Neural cell (in vitro differentiated cells): ENCODE results near the gene DRAM1. TPM values are rescaled to one million over a fixed set of nuclear protein-coding genes. Genes with fewer than 3 reads are reported as not detected.

Experiments
- H2AFZ ChIP-seq: fragments of 200-600, 300-800 bp; sonication (generic), shearing (Covaris generic); 2 replicates; pipeline ENCODE4 v1.6.0; 2014; ENCODE audit warnings: low read depth, mild to moderate bottlenecking, antibody characterized with exemption, low read length, moderate library complexity
- H3F3A ChIP-seq: fragments of 200-600 bp; shearing (Covaris generic); 2 replicates; pipeline ENCODE4 v1.6.1; 2016; ENCODE audit warnings: mild to moderate bottlenecking, moderate library complexity, mixed read lengths, antibody characterized with exemption, low read length; ENCODE audit not compliant: insufficient read depth, poor library complexity, severe bottlenecking
- H3K27ac ChIP-seq: fragments of 200-600, 300-800 bp; sonication (generic), shearing (Covaris generic); 2 replicates; pipeline ENCODE4 v1.5.1; 2014; ENCODE audit warnings: mild to moderate bottlenecking, low read length, moderate library complexity
- H3K27me3 ChIP-seq: fragments of 300-800, 200-600 bp; sonication (generic), shearing (Covaris generic); 2 replicates; pipeline ENCODE4 v1.6.0; 2014; ENCODE audit warnings: mild to moderate bottlenecking, low read depth, low read length, moderate library complexity; ENCODE audit not compliant: insufficient read depth
- H3K36me3 ChIP-seq: fragments of 300-800, 200-600 bp; sonication (generic), shearing (Covaris generic); 2 replicates; pipeline ENCODE4 v1.5.1; 2014; ENCODE audit warnings: mild to moderate bottlenecking, antibody characterized with exemption, low read length, moderate library complexity; ENCODE audit not compliant: insufficient read depth
- H3K4me2 ChIP-seq: fragments of 300-800, 200-600 bp; sonication (generic), shearing (Covaris generic); 2 replicates; pipeline ENCODE4 v1.6.0; 2014; ENCODE audit warnings: mild to moderate bottlenecking, low read length
- H3K4me3 ChIP-seq: fragments of 300-800, 200-600 bp; sonication (generic), shearing (Covaris generic); 2 replicates; pipeline ENCODE4 v1.5.1; 2014; ENCODE audit warnings: mild to moderate bottlenecking, low read length, moderate library complexity
- H3K79me2 ChIP-seq: fragments of 200-600 bp; shearing (Covaris generic); replicated peaks from 2 replicates; pipeline ENCODE4 v1.6.0; 2014; ENCODE audit warnings: mild to moderate bottlenecking, low read length, moderate library complexity; ENCODE audit not compliant: insufficient read depth
- H3K9ac ChIP-seq: fragments of 300-800, 200-600 bp; sonication (generic), shearing (Covaris generic); 2 replicates; pipeline ENCODE4 v1.6.1; 2016; ENCODE audit warnings: mild to moderate bottlenecking, low read length, mixed read lengths
- H3K9me2 ChIP-seq: fragments of 200-600 bp; shearing (Covaris generic); 2 replicates; pipeline ENCODE4 v1.6.1; 2016; ENCODE audit warnings: mild to moderate bottlenecking, low read length, mixed read lengths; ENCODE audit not compliant: insufficient read depth
- H3K9me3 ChIP-seq: fragments of 200-600, 300-800 bp; sonication (generic), shearing (Covaris generic); 2 replicates; pipeline ENCODE4 v1.6.1; 2016; ENCODE audit warnings: mild to moderate bottlenecking, mixed run types, low read length, moderate library complexity, mixed read lengths
- H4K20me1 ChIP-seq: fragments of 200-600 bp; shearing (Covaris generic); 2 replicates; pipeline ENCODE4 v1.6.1; 2016; ENCODE audit warnings: mild to moderate bottlenecking, mixed run types; ENCODE audit not compliant: insufficient read depth
- EP300 ChIP-seq: fragments of 450-650 bp; conservative IDR thresholded peaks from 2 replicates; pipeline ENCODE4 v1.6.1; 2014; ENCODE audit warnings: antibody characterized with exemption, mild to moderate bottlenecking, moderate library complexity; ENCODE audit not compliant: poor library complexity, severe bottlenecking
- EZH2 ChIP-seq: fragments of 200-600, 300-800 bp; shearing (Covaris generic), sonication (generic); IDR thresholded peaks from 2 replicates; pipeline ENCODE4 v1.6.1; 2014; ENCODE audit warnings: antibody characterized with exemption, low read length, borderline replicate concordance, mild to moderate bottlenecking; ENCODE audit not compliant: insufficient read depth, poor library complexity, severe bottlenecking
- MXI1 ChIP-seq: fragments of 450-650 bp; conservative IDR thresholded peaks from 2 replicates; pipeline ENCODE4 v1.6.1; 2014; ENCODE audit warnings: antibody characterized with exemption, mild to moderate bottlenecking; ENCODE audit not compliant: poor library complexity, severe bottlenecking
- POLR2AphosphoS5 ChIP-seq: IDR thresholded peaks from 2 replicates; pipeline ENCODE4 v1.6.1; 2012
- RAD21 ChIP-seq: fragments of 450-650 bp; conservative IDR thresholded peaks from 2 replicates; pipeline ENCODE4 v1.6.1; 2014; ENCODE audit warnings: antibody characterized with exemption, mild to moderate bottlenecking, moderate library complexity
- REST ChIP-seq: IDR thresholded peaks from 2 replicates; pipeline ENCODE4 v1.6.1; 2012; ENCODE audit warnings: borderline replicate concordance
- SMC3 ChIP-seq: fragments of 450-650 bp; conservative IDR thresholded peaks from 2 replicates; pipeline ENCODE4 v1.6.1; 2014; ENCODE audit warnings: antibody characterized with exemption, mild to moderate bottlenecking, moderate library complexity; ENCODE audit not compliant: poor library complexity
- TAF1 ChIP-seq: IDR thresholded peaks from 2 replicates; pipeline ENCODE4 v1.6.1; 2012; ENCODE audit warnings: low read depth
- polyA plus RNA-seq: library from polyadenylated mRNA; depleted of rRNA; stranded (reverse); fragments of >200 nt; gene quantifications from 2 replicates; pipeline ENCODE4 v1.2.3, GENCODE V29; 2014
- TF ChIP-seq, protein P1 (sequence below): fragments of 450-650 bp; IDR thresholded peaks from 2 replicates; pipeline ENCODE4 v1.5.1; 2014; ENCODE audit warnings: antibody characterized with exemption, mild to moderate bottlenecking, moderate library complexity; ENCODE audit not compliant: poor library complexity, severe bottlenecking

DRAM1 gene
- polyA plus RNA-seq, 1 donor from 2014 or later: 0.17 TPM

DNA sequence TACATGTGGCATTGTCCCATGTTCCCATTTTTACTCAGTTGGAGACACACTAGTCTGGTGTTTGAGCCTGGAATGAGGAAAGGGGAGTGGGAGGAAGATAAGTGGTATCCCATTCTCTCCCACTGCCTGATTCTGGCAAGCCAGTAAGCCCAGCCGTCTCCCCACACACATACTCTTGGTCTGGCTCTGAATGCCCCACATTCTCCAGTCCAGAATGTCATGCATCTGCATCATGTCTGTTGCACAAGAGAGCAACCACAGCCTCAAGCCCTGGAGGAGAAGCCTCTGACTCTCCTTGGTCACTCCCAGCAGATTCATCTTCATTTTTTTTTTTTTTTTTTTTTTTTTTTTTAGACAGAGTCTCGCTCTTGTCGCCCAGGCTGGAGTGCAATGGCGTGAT is 48.0 kb downstream of the DRAM1 start:
- Histone ChIP-seq H3K4me2 (no peak overlapping the region), H3K9me2 (no peaks in the 10 kb centered on the region), H3K79me2 (no peaks in the 10 kb centered on the region), H3K27me3 (no peaks in the 10 kb centered on the region), H3K36me3 (no peaks in the 10 kb centered on the region), H3K27ac (no peak overlapping the region), H2AFZ (no peak overlapping the region), H3K4me3 (no peak overlapping the region), H4K20me1 (no peaks in the 10 kb centered on the region), H3K9me3 (no peaks in the 10 kb centered on the region), H3K9ac (no peak overlapping the region), H3F3A (no peaks in the 10 kb centered on the region)
- no peak for TF ChIP-seq MXI1
- no peak for TF ChIP-seq SMC3
- no peak for TF ChIP-seq POLR2AphosphoS5
- no peak for TF ChIP-seq EZH2
- TF ChIP-seq TAF1: no peak

- no peaks in the 10 kb centered on the region for H3K9me2 ChIP-seq
- H3K79me2 ChIP-seq: no peaks in the 10 kb centered on the region
- H3K27ac ChIP-seq: no peak overlapping the region
- H2AFZ ChIP-seq: no peak overlapping the region
- H4K20me1 ChIP-seq: no peaks in the 10 kb centered on the region
- H3K27me3 ChIP-seq: no peaks in the 10 kb centered on the region
- H3K4me2 ChIP-seq: no peak overlapping the region
- no peaks in the 10 kb centered on the region for H3F3A ChIP-seq
- H3K36me3 ChIP-seq: no peaks in the 10 kb centered on the region
- TF ChIP-seq, protein P1, sequence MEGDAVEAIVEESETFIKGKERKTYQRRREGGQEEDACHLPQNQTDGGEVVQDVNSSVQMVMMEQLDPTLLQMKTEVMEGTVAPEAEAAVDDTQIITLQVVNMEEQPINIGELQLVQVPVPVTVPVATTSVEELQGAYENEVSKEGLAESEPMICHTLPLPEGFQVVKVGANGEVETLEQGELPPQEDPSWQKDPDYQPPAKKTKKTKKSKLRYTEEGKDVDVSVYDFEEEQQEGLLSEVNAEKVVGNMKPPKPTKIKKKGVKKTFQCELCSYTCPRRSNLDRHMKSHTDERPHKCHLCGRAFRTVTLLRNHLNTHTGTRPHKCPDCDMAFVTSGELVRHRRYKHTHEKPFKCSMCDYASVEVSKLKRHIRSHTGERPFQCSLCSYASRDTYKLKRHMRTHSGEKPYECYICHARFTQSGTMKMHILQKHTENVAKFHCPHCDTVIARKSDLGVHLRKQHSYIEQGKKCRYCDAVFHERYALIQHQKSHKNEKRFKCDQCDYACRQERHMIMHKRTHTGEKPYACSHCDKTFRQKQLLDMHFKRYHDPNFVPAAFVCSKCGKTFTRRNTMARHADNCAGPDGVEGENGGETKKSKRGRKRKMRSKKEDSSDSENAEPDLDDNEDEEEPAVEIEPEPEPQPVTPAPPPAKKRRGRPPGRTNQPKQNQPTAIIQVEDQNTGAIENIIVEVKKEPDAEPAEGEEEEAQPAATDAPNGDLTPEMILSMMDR: no peak
- no peak for TF ChIP-seq EP300
- no peak for TF ChIP-seq REST
- no peak for TF ChIP-seq EZH2
- no peak for TF ChIP-seq MXI1
- TF ChIP-seq SMC3: no peak
- no peak for TF ChIP-seq POLR2AphosphoS5
- no peak for TF ChIP-seq TAF1
- TF ChIP-seq RAD21: no peak
- no peak overlapping the region for H3K4me3 ChIP-seq
- H3K9me3 ChIP-seq: no peaks in the 10 kb centered on the region
- H3K9ac ChIP-seq: no peak overlapping the region
Observed at GRCh38 chr12:101925935-101926334, 48.6 kb downstream of the DRAM1 start.

- Histone ChIP-seq H3K4me2 (no peak overlapping the region), H3K36me3 (no peaks in the 10 kb centered on the region), H3K9ac (no peak overlapping the region), H3K9me3 (no peaks in the 10 kb centered on the region), H3K27ac (no peak overlapping the region), H3K27me3 (no peaks in the 10 kb centered on the region), H2AFZ (no peak overlapping the region), H4K20me1 (no peaks in the 10 kb centered on the region), H3K4me3 (no peak overlapping the region), H3K79me2 (no peaks in the 10 kb centered on the region), H3K9me2 (no peaks in the 10 kb centered on the region), H3F3A (no peaks in the 10 kb centered on the region)
- TF ChIP-seq TAF1 (no peak), SMC3 (no peak), EP300 (no peak), POLR2AphosphoS5 (no peak)
Observed at GRCh38 chr12:101927036-101927435, 49.7 kb downstream of the DRAM1 start.
